Measurements from ENCODE around the gene C22orf39.

- TF ChIP-seq CTCF (conservative IDR thresholded peaks at IDR 0.05 in 1 of 2, IDR thresholded peaks at IDR 0.05 in 1 of 2; ENCODE audit: extremely low read depth in 1 of 2, insufficient read depth in 1 of 2, low read depth in 1 of 2, low read length in 2 of 2) (no peak), EZH2 (IDR thresholded peaks at IDR 0.05; ENCODE audit: borderline replicate concordance, low read length) (no peak)
Observed at GRCh38 chr22:19406846-19407245, 40.7 kb downstream of the C22orf39 start.

All from mammary epithelial cell (primary cell).